ENCODE data around the gene ZNF638.

Gene ZNF638

GRCh38 chr2:71457123-71457915 lies 125.7 kb downstream of the ZNF638 start:
- DNase-seq = no peak

- DNase-seq = no peak
These were observed 126.3 kb downstream of the ZNF638 start for GRCh38 chr2:71457923-71458322.

GRCh38 chr2:71458413-71459083 lies 127.0 kb downstream of the ZNF638 start:
- DNase-seq = no peak

GRCh38 chr2:71459084-71459431 lies 127.5 kb downstream of the ZNF638 start:
- no peak for DNase-seq

- DNase-seq = no peak
These were observed 128.5 kb downstream of the ZNF638 start for GRCh38 chr2:71460056-71460455.

- no peak for DNase-seq
These were observed 129.2 kb downstream of the ZNF638 start for GRCh38 chr2:71460595-71461303.

- no peak for DNase-seq
These were observed 129.7 kb downstream of the ZNF638 start for GRCh38 chr2:71461304-71461671.

GRCh38 chr2:71462056-71462605 lies 130.5 kb downstream of the ZNF638 start:
- DNase-seq = no peak

GRCh38 chr2:71462641-71463341 lies 131.2 kb downstream of the ZNF638 start:
- no peak for DNase-seq

GRCh38 chr2:71463342-71463654 lies 131.7 kb downstream of the ZNF638 start:
- no peak for DNase-seq

- no peak for DNase-seq
These were observed 132.8 kb downstream of the ZNF638 start for GRCh38 chr2:71464389-71464788.

GRCh38 chr2:71465356-71465755 lies 133.8 kb downstream of the ZNF638 start:
- DNase-seq = no peak

GRCh38 chr2:71465961-71466300 lies 134.3 kb downstream of the ZNF638 start:
- no peak for DNase-seq

- no peak for DNase-seq
These were observed 135.0 kb downstream of the ZNF638 start for GRCh38 chr2:71466301-71467179.

- DNase-seq = no peak
These were observed 135.7 kb downstream of the ZNF638 start for GRCh38 chr2:71467180-71467815.

GRCh38 chr2:71468279-71469015 lies 136.9 kb downstream of the ZNF638 start:
- no peak for DNase-seq

GRCh38 chr2:71469403-71470398 lies 138.1 kb downstream of the ZNF638 start:
- DNase-seq = no peak

- DNase-seq = no peak
These were observed 139.7 kb downstream of the ZNF638 start for GRCh38 chr2:71471276-71471675.

GRCh38 chr2:71472019-71472418 lies 140.4 kb downstream of the ZNF638 start:
- no peak for DNase-seq
